MCF 10A (cell line): ENCODE measurements around the gene NBPF3. TPM values are rescaled to one million over a fixed set of nuclear protein-coding genes. Genes with fewer than 3 reads are reported as not detected.

Experiments used
- BruUV-seq: library from RNA; stranded (reverse); fragments of 400-500 nt; replicated peaks from 2 replicates; lab custom pipeline; 2021; lab: Mats Ljungman, UMichigan
- CTCF ChIA-PET: fragments of 300-600 bp; sonication (Branson Sonifier 250); formaldehyde crosslinking; extraction: SDS; loops from one replicate; lab custom pipeline; 2021; ENCODE audit warnings: antibody characterized with exemption, inconsistent platforms; lab: Yijun Ruan, JAX
- POLR2A ChIA-PET: fragments of 300-600, 350-650 bp; sonication (Branson Sonifier 250); formaldehyde crosslinking; extraction: SDS; loops from one replicate; lab custom pipeline; 2020; ENCODE audit warnings: antibody characterized with exemption, inconsistent platforms; lab: Yijun Ruan, JAX
- DNase-seq: peaks from one replicate; pipeline ENCODE4 v3.0.0-alpha.2; 2018; ENCODE audit not compliant: unreplicated experiment
- H3K27ac Mint-ChIP-seq: one replicate; pipeline ENCODE4 v1.8.0; 2022; ENCODE audit warnings: mild to moderate bottlenecking, low read depth, mixed read lengths; ENCODE audit not compliant: unreplicated experiment
- H3K27me3 Mint-ChIP-seq: one replicate; pipeline ENCODE4 v1.8.0; 2022; ENCODE audit warnings: mixed read lengths; ENCODE audit not compliant: insufficient read depth, unreplicated experiment
- H3K36me3 Mint-ChIP-seq: one replicate; pipeline ENCODE4 v1.8.0; 2022; ENCODE audit warnings: mild to moderate bottlenecking, moderate library complexity, mixed read lengths; ENCODE audit not compliant: insufficient read depth, unreplicated experiment
- H3K4me1 Mint-ChIP-seq: one replicate; pipeline ENCODE4 v1.8.0; 2022; ENCODE audit warnings: mixed read lengths; ENCODE audit not compliant: insufficient read depth, unreplicated experiment
- H3K4me3 Mint-ChIP-seq: one replicate; pipeline ENCODE4 v1.8.0; 2022; ENCODE audit warnings: mild to moderate bottlenecking, moderate library complexity, mixed read lengths; ENCODE audit not compliant: unreplicated experiment
- H3K9me3 Mint-ChIP-seq: one replicate; pipeline ENCODE4 v1.8.0; 2022; ENCODE audit warnings: mixed read lengths; ENCODE audit not compliant: unreplicated experiment
- intact Hi-C: fragments of 100-400 bp; cut with micrococcal nuclease; formaldehyde crosslinking; loops from 2 replicates; pipeline ENCODE4 v1.14.1; 2022
- total RNA-seq: library from RNA; stranded (reverse); gene quantifications from 2 replicates; pipeline ENCODE4 v1.2.3, GENCODE V29; 2022
- TF ChIP-seq, protein P1 (sequence below): fragments of 200-600 bp; IDR thresholded peaks from one replicate; pipeline ENCODE4 v1.8.0; 2022; ENCODE audit warnings: antibody characterized with exemption, mild to moderate bottlenecking; ENCODE audit not compliant: unreplicated experiment

NBPF3 gene
- total RNA-seq, 1 experiment from 2014 or later: 6.5 TPM

DNA sequence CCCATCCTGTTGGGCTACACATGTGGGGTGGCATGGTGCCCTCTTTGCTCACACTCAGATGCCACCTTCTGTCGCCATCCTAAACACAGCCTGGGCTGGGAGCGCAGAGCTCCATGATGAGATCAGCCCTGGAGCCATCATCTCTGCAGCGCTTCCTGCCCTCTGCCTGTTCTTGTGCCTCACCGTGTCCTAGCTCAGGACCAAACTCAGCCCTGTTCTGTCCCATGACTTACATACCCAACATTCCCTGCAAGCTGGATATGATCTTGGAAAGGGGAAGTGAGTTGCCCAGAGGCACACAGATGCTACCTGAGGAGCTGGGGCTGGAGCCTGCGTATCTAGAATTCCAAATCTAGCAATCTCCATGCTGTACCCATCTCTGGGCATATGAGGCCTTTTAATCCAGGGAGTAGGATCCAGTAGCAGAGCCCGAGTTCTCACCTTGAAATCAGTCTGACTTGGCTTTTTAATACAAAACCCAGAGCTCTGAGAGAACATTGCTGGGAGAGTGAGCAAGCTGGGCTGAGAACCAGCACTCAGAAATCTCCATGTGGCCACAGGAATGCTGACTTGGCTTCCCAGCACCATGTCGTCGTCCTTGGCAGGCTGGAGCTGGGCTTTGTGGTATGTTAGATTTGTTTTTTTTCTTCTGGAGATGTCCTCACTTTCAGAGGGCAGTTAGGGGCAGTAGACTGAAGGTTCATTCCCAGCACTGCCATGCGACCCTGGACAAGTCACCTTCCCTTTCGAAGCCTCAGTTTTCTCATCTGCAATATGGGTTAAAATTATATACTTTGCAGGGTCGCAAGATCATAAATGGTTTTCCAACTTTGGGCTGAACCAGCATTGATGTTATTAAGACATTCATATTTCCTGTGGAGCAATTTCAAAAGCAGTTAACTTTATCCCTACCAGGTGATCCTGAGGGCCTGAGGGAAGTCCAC is 71.9 kb downstream of the NBPF3 start:
- peaks cover 23% of the 10 kb centered on the region for H3K27me3 Mint-ChIP-seq
- no peak overlapping the region for H3K27ac Mint-ChIP-seq
- DNase-seq: peak; percentile 33
- H3K36me3 Mint-ChIP-seq: no peaks in the 10 kb centered on the region
- ChIA-PET CTCF (interaction anchor here (0.6 to 1.9 kb wide), 4 partner anchors 21 to 270 kb away, joined by 3 to 6 read pairs (median 4); no protein-coding TSS in a partner anchor), POLR2A (interaction anchor here (0.5 kb wide), 1 partner anchor 198 kb away, joined by 3 read pairs; no protein-coding TSS in a partner anchor)
- H3K9me3 Mint-ChIP-seq: no peaks in the 10 kb centered on the region
- no peak overlapping the region for H3K4me3 Mint-ChIP-seq
- intact Hi-C loops: loop anchor here (2.0 to 10.0 kb wide), 2 partner anchors 83 to 143 kb away; no protein-coding TSS in a partner anchor
- H3K4me1 Mint-ChIP-seq: peaks cover 7% of the 10 kb centered on the region
- TF ChIP-seq, protein P1, sequence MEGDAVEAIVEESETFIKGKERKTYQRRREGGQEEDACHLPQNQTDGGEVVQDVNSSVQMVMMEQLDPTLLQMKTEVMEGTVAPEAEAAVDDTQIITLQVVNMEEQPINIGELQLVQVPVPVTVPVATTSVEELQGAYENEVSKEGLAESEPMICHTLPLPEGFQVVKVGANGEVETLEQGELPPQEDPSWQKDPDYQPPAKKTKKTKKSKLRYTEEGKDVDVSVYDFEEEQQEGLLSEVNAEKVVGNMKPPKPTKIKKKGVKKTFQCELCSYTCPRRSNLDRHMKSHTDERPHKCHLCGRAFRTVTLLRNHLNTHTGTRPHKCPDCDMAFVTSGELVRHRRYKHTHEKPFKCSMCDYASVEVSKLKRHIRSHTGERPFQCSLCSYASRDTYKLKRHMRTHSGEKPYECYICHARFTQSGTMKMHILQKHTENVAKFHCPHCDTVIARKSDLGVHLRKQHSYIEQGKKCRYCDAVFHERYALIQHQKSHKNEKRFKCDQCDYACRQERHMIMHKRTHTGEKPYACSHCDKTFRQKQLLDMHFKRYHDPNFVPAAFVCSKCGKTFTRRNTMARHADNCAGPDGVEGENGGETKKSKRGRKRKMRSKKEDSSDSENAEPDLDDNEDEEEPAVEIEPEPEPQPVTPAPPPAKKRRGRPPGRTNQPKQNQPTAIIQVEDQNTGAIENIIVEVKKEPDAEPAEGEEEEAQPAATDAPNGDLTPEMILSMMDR: no peak
- BruUV-seq: no TSS peak

DNA sequence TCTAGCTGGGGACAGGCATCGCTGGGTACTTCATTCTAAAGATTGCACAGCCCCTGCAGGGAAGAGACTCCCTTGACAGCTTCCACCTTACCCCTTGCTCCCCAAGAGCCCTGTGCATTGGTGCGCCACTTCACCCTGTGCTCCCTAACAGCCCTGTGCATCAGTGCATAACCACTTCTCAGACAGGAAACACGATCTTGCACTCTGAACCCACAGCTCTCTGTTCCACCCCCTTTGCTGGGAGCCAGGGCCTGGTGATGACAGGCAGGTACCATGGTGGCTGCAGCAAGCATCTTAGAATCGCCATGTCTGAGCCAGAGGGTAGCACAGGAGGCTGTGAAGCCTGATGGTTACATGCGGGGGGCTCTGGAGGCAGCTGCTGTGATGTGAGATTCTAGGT is 74.3 kb downstream of the NBPF3 start:
- H3K4me1 Mint-ChIP-seq: no peaks in the 10 kb centered on the region
- no peak overlapping the region for H3K4me3 Mint-ChIP-seq
- DNase-seq: no peak
- CTCF ChIA-PET: interaction anchor here (0.6 kb wide), 1 partner anchor 50 kb away, joined by 3 read pairs; no protein-coding TSS in a partner anchor
- TF ChIP-seq, protein P1: no peak
- intact Hi-C loops: loop anchor here (10.0 kb wide), 1 partner anchor 141 kb away; no protein-coding TSS in a partner anchor
- POLR2A ChIA-PET: no interaction called here
- no peaks in the 10 kb centered on the region for H3K9me3 Mint-ChIP-seq
- H3K36me3 Mint-ChIP-seq: no peaks in the 10 kb centered on the region
- H3K27me3 Mint-ChIP-seq: peaks cover 8% of the 10 kb centered on the region
- no TSS peak for BruUV-seq
- H3K27ac Mint-ChIP-seq: no peak overlapping the region

DNA sequence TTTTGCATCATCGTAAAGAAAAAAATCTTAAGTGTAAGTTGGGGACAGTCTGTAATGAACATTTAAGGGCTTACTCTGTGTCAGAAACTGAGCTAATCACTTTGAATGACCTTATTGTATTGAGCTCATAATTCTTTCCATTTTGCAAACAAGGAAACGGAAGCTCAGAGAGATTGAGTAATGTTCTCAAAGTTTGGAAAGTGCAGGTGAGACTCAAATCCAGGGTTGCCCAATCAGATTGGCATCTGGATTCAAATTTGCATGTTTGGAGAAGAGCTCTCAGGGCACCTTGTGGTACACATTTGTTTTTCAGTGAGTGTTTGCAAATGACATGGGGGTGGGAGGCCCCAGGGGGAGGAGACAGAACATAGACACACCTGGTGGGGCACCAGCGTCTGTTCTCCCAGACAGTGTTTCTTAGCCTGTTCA is 77.2 kb downstream of the NBPF3 start:
- H3K4me3 Mint-ChIP-seq: no peak overlapping the region
- no peaks in the 10 kb centered on the region for H3K27me3 Mint-ChIP-seq
- H3K27ac Mint-ChIP-seq: no peak overlapping the region
- H3K4me1 Mint-ChIP-seq: no peaks in the 10 kb centered on the region
- TF ChIP-seq, protein P1: no peak
- intact Hi-C loops: loop anchor here (10.0 kb wide), 1 partner anchor 138 kb away; no protein-coding TSS in a partner anchor
- H3K9me3 Mint-ChIP-seq: no peaks in the 10 kb centered on the region
- POLR2A ChIA-PET: interaction anchor here (0.7 to 1.3 kb wide), 3 partner anchors 9 to 31 kb away, joined by 3 to 5 read pairs (median 3); no protein-coding TSS in a partner anchor
- CTCF ChIA-PET: interaction anchor here (1.3 to 1.9 kb wide), 2 partner anchors 18 to 21 kb away, joined by 3 to 10 read pairs; no protein-coding TSS in a partner anchor
- peak; percentile 43 for DNase-seq
- H3K36me3 Mint-ChIP-seq: no peaks in the 10 kb centered on the region
- BruUV-seq: no TSS peak
